HG03469 (cell line): ENCODE measurements around the gene SMYD5.
"Not testable (repeated sequence)": the region's sequence is repeated elsewhere in the genome, so short reads cannot be mapped to it uniquely, and the experiment has no call there.

ENCODE experiments used
- ATAC-seq: cut with Tn5 transposase; IDR thresholded peaks from one replicate; pipeline ENCODE4 v1.9.1; 2021; ENCODE audit warnings: mild to moderate bottlenecking, moderate library complexity, moderate number of reproducible peaks; ENCODE audit not compliant: unreplicated experiment

Gene SMYD5

DNA sequence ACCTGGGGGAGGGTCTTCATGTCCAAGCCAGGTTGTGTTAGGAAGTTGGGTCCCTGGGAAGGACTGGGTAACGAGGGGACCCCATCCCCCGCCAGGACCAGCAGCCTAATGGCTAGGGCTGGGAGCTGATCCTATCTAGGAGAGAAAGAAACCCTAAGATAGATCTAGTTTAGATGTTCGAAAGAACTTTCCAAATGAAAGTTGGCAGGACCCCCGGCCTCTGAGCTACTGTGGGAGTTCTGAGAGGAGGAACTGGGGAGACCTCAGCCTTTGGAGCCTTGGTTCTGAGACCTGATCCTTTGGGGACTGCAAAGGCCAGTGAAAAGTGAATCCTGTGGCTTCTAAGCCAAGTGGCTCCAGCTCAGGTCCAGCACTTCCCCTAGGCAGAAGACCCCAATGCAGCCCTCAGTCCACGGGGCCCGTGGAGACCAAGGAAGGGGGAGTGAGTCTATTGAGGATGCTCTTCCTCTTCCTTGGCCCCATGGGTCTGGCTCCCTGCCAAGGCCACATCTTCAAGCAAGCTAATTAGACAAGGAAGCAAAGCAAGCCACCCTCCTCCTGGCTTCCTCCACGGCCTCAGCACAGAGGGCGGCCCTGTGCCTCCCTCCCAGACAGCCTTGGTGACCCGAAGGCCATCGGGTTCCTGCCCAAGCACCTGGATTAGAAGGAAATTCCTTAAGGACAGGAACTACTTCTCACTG lies 43.5 kb downstream of the SMYD5 start:
- ATAC-seq = no peak

- ATAC-seq = no peak
Measured at GRCh38 chr2:73258186-73258912, 44.3 kb downstream of the SMYD5 start.

GRCh38 chr2:73258913-73259215 lies 44.8 kb downstream of the SMYD5 start:
- no peak for ATAC-seq

DNA sequence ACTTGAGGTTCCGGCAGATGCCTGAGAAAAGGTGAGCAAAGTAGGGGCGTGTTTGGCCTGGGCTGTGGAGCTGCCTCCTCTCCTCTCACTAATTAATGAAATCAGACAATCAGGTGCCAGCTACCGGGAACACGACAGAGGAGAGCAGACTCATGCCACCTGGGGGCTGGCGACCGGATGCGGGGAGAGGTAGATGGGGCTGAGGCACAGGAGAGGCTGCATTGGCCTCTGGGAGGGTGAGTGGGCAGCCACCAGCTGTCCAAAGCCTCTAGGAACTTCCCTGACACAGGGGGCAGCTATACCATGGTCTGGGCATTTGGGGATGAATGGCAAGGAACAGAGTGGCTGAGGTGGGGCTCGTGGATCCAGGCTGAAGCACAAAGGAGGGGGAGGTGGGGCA lies 45.2 kb downstream of the SMYD5 start:
- ATAC-seq = no peak

DNA sequence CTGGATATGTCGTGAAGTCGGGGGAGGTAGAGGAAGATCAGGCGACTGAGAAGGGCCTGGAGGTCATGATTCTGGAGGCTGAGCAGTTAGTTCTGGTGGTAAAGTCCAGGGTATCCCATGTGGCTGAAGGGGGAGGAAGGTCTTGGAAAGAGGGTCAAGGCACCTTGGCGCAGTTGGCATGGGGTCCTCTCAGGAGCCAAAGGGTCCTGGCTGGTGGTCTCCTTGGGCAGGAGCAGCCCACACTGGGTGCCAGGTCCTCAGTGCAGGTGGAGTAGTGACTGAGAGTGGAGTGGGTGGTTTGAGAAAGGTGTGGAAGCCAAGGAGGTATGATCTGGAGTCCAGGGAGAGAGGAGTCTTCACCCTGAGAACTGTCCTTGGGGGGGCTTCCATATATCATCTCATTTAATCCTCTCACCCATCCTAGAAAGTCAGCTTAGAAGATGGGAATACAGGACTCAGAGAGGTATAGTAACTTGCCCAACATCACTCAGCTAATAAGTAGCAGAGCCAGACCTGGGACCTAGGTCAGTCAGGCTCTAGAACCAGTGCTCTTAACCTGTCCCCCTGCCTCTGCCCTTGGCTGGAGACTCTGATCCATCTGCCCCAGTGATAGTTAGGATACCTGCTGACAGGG lies 45.8 kb downstream of the SMYD5 start:
- ATAC-seq = no peak

- no peak for ATAC-seq
Measured at GRCh38 chr2:73260338-73260984, 46.4 kb downstream of the SMYD5 start.

GRCh38 chr2:73262108-73262651 lies 48.1 kb downstream of the SMYD5 start:
- ATAC-seq = no peak

GRCh38 chr2:73262691-73263429 lies 48.8 kb downstream of the SMYD5 start:
- not testable (repeated sequence) for ATAC-seq

GRCh38 chr2:73263540-73264331 lies 49.7 kb downstream of the SMYD5 start:
- ATAC-seq = no peak

GRCh38 chr2:73264332-73264606 lies 50.2 kb downstream of the SMYD5 start:
- no peak for ATAC-seq

- ATAC-seq = no peak
Measured at GRCh38 chr2:73264783-73265182, 50.7 kb downstream of the SMYD5 start.

DNA sequence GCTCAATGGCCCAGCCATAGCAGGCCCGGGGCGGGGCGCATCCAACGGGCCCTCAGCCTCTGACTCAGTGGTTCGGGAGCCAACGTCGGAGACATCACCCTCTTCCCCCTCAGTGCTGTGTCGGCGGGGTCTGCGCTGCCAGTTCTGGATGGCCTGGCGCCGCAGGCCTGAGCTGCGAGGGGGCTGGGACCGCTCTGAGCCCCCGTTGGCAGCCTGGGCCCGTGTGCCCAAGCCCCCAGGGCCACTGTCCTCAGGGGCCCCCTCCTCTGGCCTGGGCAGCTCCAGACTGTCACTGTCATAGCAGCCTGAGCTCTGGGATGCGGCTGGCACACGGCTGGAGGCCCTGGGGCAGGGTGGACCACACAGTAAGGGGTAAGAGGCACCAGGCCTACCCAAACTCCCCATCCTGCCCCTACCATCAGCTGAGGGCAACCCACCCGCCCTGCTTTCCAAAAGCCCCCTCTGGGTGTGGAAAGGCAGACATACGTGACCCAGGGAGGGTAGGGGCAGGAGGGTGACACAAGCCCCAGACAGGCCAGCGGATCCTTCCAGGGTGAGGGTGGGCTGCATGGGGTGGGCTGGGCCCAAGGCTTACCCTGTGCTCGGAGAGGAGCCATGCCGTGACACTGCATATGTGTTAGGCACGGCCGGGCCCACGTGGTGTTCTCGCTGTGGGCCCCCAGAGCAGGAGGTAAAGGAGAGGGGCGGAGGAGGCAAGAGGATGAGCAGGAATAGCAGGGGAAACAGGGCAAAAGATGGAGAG lies 51.4 kb downstream of the SMYD5 start:
- ATAC-seq = no peak

DNA sequence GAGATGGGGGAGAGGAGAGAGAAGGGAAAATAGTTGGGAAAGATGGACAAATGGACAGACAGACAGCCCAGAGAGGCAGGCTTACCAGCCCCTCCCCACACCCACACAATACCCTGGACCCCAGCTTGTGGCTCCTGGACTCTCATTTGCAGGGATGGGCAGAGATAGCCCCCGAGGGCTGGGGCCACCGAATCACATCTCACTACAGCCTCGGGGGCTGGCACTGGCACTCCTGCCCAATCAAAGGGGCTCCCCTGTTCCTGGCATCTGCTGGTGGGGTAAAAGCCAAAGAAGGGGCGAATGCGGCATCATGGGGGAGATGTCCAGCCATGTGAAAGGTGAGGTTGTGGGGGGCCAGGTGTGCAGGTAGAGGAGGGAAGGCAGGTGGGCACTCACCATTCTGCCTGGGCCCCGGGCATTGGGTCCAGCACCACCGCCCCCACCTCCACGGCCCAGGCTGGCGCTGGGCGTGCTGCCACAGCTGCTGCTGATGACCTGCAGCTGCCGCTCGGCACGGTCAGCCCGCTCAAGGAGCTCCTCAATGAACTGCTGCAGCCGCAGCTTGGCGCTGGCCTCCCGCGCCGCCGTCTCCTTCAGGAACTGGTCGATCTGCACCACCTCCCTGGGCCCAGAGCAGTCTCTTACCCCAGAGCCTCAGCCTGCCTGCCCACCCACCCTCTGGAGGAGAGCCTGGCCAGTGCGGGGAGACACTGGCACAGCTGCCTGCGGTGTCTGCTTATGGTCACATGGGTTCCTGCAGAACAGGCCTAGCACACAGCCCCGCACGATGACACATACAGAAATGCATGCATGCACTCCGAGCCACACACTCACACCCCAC lies 52.2 kb downstream of the SMYD5 start:
- ATAC-seq = no peak

- no peak for ATAC-seq
Measured at GRCh38 chr2:73267008-73267407, 53.0 kb downstream of the SMYD5 start.

DNA sequence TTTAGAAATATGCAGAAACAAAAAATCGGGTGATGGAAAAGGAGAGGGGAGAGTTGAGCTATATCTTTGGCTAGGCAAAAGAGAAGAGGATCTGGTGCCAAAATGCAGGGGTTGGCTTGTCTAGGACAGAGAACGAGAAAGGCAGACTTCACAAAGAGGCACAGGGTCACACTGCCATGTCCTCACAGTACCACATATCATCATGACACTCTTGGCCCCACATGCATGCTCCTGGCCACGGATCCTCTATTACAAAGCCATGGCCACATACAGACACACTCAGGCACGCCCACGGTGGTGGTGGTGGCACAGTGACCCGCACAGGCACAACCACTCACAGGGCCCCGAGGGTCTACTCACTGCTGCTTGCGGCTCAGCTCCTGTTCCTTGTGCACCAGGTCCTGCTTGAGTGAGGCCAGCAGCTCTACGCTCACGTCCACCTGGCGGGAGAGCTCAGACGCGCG lies 54.4 kb downstream of the SMYD5 start:
- no peak for ATAC-seq

DNA sequence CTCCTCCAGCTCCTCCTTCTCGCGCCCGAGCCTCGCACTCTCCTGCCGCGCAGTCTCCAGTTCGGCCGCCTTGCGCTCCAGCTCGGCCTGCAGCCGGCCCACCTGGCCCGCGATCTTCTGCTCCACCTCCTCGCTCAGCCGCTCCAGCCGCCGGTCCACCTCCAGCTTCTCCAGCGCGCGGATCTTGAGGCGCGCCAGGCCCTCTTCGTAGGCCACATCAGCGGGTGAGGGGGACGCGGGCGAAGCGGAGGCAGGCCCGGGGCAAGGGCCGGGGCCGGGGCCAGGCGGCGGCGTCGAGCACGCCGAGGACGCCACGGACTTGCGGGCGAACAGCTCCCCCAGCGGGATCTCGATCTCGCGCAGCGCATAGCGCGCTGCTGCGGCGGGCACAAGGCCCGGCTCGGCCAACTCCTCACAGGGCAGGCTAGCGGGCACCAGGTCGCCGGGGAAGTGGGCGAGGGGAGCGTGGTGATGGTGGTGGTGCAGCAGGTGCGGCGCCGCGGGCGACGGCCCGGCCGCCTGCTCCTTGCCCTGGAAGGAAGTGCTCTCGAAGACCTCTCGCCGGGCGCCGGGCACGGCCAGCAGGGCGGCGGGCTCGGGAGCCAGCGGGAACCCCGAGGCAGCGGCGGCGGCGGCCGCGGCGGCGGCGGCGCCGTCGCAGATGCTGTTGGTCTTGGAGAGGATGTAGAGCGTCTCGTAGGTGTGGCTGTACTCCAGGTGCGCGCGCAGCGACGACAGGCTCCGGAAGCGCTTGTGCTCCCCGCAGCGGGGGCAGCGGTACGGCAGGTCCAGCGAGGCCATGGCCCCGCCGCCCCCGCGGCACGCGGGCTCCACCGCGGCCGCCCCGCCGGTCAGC lies 55.0 kb downstream of the SMYD5 start:
- ATAC-seq = no peak

DNA sequence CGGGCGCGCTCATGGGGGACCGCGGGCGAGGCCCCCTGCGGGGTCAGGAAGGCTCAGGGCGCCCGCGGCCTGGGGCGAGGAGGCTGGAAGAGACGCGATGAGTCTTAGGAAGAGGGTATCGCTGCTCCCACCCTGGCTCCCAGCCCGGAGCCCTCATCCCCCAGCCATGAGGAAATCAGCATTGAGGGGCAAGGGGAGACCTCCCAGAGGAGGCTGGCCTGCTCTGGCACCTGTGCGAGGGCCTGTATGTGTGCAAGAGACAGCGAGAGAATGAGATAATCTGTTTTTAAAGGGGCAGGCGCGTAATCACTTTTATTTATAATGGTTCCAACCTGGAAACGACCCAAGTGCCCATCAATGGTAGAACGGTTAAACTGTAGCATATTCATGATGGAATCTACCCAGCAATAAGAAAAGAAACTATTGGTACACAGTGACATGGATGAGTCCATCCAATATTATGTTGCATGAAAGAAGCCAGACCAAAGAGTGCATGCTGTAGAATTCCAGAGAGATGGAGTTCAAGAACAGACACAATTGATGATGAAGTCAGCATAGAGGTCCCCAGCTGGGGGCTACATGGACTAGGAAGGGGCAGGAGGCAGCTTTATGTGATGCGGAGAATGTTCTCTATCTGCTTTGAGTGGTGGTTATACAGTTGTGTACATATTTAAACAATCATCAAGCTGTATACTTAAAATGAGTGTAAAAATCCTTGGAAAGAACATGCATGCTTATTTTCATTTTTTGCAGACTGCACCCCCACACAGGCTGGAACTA lies 55.8 kb downstream of the SMYD5 start:
- no peak for ATAC-seq
